Activated CD8-positive, alpha-beta memory T cell treated with anti-CD3 and anti-CD28 coated beads for 36 hours (primary cell): Measurements from ENCODE around the gene NAA10. TPM values are rescaled to one million over a fixed set of nuclear protein-coding genes. Genes with fewer than 3 reads are reported as not detected.

Experiments
- CTCF ChIA-PET: fragments of 350-600 bp; sonication (Branson Sonifier 250); formaldehyde crosslinking; loops from one replicate; lab custom pipeline; 2021; ENCODE audit warnings: antibody characterized with exemption; lab: Charles Lee
- POLR2A ChIA-PET: fragments of 350-600 bp; sonication (Branson Sonifier 250); formaldehyde crosslinking; loops from one replicate; lab custom pipeline; 2021; ENCODE audit warnings: antibody characterized with exemption; lab: Charles Lee
- total RNA-seq, 2 experiments: library from RNA; stranded (reverse); gene quantifications; one replicate each; pipeline ENCODE4 v1.2.3, GENCODE V29; 2021

The NAA10 gene
- total RNA-seq, 2 experiments from 2014 or later = 166 to 167 TPM

DNA sequence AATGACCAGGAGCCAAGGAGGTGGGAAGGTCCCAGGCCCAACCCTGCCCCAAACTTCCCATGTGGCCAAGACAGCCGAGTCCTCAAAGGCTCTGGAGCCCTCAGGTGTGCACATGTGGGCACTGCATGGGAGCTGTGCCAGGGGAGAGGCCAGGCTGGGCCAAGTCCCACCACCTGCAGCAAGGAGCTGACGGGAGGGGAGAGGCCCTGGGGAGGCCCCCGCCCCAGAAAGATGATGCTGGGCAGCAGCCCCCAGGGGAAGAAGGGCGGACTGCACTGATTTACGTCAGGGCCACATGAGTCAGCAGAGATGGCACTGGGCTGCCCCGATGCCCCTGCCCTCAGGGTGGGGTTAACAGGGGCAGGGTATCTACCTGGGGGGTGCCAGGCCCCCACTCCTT is 50.2 kb downstream of the NAA10 start:
- ChIA-PET CTCF (no interaction called here), POLR2A (no interaction called here)

DNA sequence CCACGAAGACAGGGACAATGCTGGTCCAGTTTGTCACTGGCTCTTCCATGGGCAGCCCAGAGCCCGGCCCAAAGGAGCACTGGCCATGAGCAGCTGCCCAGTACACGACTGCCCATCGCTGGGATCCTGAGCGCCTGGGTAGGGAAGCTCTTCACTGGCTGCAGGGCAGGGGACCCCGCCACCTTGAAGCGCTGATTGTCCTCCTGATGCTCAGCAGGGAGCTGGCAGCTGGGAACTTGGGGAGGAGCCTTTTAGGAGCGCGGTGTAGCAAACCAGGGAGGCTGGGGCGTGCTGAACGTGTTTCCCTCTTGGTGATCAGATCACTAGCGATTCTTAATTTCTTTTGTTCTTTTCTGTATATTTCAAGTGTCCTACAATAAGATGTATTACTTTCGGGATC is 50.7 kb downstream of the NAA10 start:
- ChIA-PET POLR2A (no interaction called here), CTCF (no interaction called here)

DNA sequence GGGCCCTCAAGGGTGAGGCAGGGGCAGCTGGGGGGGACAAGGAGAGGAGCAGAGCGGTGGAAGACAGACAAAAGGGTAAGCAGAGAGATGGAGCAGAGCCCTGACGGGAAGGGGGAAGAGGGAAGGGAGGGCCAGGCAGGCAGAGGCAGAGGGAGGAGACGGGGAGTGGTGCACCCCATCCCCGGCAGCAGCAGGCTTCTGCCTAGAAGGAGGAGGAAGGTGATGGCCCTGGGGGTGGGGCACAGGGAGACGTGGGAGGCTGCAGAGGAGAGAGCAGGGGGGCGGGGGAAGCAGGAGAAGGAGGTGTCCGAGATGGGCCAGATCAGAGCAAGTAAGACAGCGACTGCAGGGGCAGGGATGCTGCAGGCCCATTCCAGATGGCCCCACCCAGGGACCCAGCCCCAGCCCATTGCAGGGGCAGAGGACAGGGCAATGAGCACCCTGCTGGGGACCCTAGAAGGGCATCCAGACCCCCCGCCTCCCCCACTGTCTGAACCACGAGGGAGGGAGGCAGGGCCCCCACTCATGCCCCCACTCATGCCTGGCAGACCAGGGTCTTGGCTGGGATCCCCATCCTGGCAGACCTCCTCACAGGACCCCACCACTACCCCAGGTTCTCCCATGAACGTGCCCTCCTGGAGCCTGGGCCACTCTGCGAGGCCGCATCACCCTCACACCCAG is 51.5 kb downstream of the NAA10 start:
- CTCF ChIA-PET = no interaction called here
- POLR2A ChIA-PET = no interaction called here

DNA sequence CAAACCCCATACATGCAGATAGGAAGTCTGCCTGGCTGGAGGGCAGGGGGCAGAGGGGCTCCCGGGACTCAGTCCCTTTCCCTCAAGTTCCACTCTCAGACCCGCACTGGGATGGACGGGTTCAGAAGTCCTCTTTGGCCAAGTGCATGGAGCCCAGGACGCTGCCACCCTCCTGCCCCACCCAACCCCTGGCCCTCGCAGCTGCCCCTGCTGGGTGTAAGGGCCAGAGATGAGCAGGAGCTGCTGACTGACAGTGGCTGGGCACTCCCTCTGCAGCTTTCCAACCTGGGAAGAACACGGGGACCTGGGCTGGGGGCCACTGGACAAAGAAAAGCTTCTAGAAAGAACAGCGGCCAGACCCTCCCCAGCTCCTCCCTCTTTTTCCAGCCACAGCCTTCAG is 52.3 kb downstream of the NAA10 start:
- POLR2A ChIA-PET = no interaction called here

DNA sequence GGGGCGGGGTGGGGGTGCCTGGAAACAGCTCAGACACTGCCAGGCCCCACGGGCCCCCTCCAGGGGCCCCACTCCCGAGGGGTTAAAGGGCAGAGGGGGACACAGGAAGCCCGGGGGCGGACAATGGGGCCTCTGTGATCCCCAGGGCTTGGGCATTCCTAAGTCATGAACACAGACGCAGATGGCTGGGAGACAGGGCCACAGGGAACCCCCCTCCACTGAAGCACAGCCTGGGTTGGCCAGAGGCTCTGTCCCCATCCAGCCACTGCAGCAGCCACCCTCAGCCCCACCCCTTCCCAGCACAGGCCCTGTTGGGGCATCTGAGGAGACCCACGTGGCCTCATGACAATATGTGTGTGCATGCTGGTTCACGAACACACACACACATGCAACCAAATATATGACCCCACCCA is 52.7 kb downstream of the NAA10 start:
- ChIA-PET CTCF (no interaction called here), POLR2A (no interaction called here)

More for the DNA sequence above, 52.3 kb downstream of the NAA10 start:
- CTCF ChIA-PET = no interaction called here

DNA sequence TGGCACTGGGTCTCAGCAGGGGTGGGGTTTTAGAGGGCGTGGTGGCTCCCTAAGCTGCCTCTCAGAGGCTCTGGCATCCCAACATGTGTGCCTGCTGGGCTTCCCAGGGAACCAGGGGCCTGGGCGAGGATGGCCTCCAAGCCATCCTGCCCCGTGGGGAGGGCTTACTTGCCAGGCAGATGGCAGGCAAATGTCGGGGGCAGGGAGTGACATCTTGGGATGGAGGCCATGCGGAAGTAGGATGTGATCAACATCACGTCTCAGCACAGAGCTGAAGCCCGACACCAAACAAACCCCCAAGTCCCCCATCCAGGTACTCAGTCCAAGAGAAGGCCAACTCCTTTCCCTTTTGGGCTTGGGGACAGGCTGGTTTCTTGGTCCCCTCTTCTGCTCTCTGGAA is 53.6 kb downstream of the NAA10 start:
- POLR2A ChIA-PET = no interaction called here
- CTCF ChIA-PET = no interaction called here

DNA sequence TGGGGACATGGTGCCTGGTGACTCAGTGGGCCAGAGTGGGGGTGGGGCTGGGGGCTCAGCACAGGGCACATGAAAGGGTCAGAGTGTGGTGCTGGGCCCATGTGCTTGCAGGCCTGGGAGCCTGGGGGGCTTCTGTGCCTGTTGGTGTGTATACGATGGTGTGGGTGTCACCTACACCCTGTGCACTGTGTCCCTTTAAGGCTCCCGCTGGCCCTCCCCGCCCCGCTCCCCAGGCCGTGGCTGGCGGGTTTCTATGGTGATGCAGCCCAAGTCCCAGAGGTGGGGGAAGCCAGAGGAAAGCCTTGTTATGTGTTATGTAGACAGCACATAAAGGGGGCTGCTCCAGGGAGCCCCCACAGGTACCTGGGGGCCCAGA is 54.4 kb downstream of the NAA10 start:
- CTCF ChIA-PET = no interaction called here

DNA sequence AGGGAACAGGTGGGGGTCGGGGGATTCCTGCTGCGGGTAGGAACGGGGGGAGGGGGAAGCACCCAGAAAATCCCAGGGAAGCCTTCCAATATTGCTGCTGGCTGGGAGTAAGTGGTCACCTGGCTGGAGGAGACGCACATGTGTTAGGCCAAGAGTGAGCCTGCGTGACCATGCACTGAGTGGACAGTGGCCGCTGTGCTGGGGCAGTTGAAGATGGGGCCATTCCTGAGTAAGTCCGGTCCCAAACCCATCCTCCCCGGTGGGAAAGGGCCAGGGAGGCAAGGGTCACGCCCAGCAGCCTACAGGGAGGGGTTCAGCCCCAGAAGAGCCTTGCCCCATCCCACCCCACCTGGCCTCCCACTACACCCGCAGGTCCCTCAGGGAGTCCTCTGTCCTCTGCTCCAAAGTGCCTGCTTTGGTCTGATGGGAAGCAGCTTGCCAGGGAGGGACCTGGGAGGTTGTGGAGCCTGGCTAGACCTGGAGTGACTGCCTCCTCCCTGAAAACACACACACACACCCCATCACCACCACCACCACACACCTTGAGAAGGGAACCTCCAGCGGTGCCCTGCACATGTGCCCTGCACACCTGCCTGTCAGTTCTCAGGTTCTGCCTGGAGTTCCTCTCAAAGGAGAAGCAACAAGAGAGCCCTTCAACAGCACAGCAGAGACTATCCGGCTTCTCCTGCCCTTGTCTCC is 54.9 kb downstream of the NAA10 start:
- CTCF ChIA-PET = no interaction called here
- POLR2A ChIA-PET = no interaction called here

More for the DNA sequence above, 54.4 kb downstream of the NAA10 start:
- POLR2A ChIA-PET = no interaction called here

Other genes with a start within 250 kb of the NAA10 start
- under 1 TPM; 0.63 to 0.80 TPM for gene SLC6A8, start 247.1 kb downstream of the NAA10 start, total RNA-seq
- 100 to 1,000 TPM; 145 to 150 TPM for gene BCAP31, start 210.7 kb downstream of the NAA10 start, total RNA-seq
- gene ABCD1, start 210.2 kb downstream of the NAA10 start, total RNA-seq = 1 to 10 TPM; 3.5 to 4.4 TPM
- under 1 TPM; 0.48 to 0.63 TPM for gene PLXNB3, start 170.8 kb downstream of the NAA10 start, total RNA-seq
- gene SRPK3, start 154.0 kb downstream of the NAA10 start, total RNA-seq = not detected
- gene IDH3G, start 140.7 kb downstream of the NAA10 start, total RNA-seq = 10 to 100 TPM; 52.7 to 55.6 TPM
- 100 to 1,000 TPM; 155 to 163 TPM for gene SSR4, start 140.4 kb downstream of the NAA10 start, total RNA-seq
- gene PDZD4, start 104.5 kb downstream of the NAA10 start, total RNA-seq = under 1 TPM; 0.94 to 0.99 TPM
- gene L1CAM, start 48.9 kb downstream of the NAA10 start, total RNA-seq = under 1 TPM; 0.19 to 0.31 TPM
- not detected for gene AVPR2, start 30.4 kb downstream of the NAA10 start, total RNA-seq
- gene ARHGAP4, start 8.8 kb downstream of the NAA10 start, total RNA-seq = 100 to 1,000 TPM; 112 to 113 TPM
- gene RENBP, start 9.6 kb upstream of the NAA10 start, total RNA-seq = 1 to 10 TPM; 5.3 to 6.3 TPM
- 100 to 1,000 TPM; 136 to 142 TPM for gene HCFC1, start 36.8 kb upstream of the NAA10 start, total RNA-seq
- gene TMEM187, start 37.7 kb upstream of the NAA10 start, total RNA-seq = 1 to 10 TPM; 3.5 to 4.0 TPM
- 100 to 1,000 TPM; 201 to 202 TPM for gene IRAK1, start 84.9 kb upstream of the NAA10 start, total RNA-seq
- 10 to 100 TPM; 49.8 to 51.2 TPM for gene MECP2, start 162.7 kb upstream of the NAA10 start, total RNA-seq
- gene OPN1LW, start 209.2 kb upstream of the NAA10 start, total RNA-seq = not detected
- not detected for gene OPN1MW, start 247.6 kb upstream of the NAA10 start, total RNA-seq